ENCODE results near the gene EFNA4.

The EFNA4 gene

GRCh38 chr1:155075535-155075934 is 12.0 kb downstream of the EFNA4 start:
- DNase-seq, result no peak

- DNase-seq, result no peak
Observed at GRCh38 chr1:155076371-155076770, 12.8 kb downstream of the EFNA4 start.

- no peak for DNase-seq
Observed at GRCh38 chr1:155077346-155077745, 13.8 kb downstream of the EFNA4 start.

- DNase-seq, result no peak
Observed at GRCh38 chr1:155077758-155078445, 14.4 kb downstream of the EFNA4 start.

GRCh38 chr1:155078469-155079209 is 15.1 kb downstream of the EFNA4 start, which contains the start of gene EFNA3:
Gene EFNA3, plus strand, starts transcription at chr1:155078837. Its CDS starts 105 bp downstream, at chr1:155078942.
- DNase-seq, result peak; percentile 54 to 79

- DNase-seq, result no peak
Observed at GRCh38 chr1:155079210-155079486, 15.6 kb downstream of the EFNA4 start.

GRCh38 chr1:155079487-155080311 is 16.2 kb downstream of the EFNA4 start:
- peak in 1 of 2 donors; percentile 37 for DNase-seq

GRCh38 chr1:155080312-155081228 is 17.0 kb downstream of the EFNA4 start:
- peak; percentile 20 to 46 for DNase-seq

GRCh38 chr1:155081472-155082300 is 18.1 kb downstream of the EFNA4 start:
- DNase-seq, result peak in 1 of 2 donors; percentile 45

- DNase-seq, result peak in 1 of 2 donors; percentile 33
Observed at GRCh38 chr1:155082301-155083051, 18.9 kb downstream of the EFNA4 start.

GRCh38 chr1:155083052-155083541 is 19.6 kb downstream of the EFNA4 start:
- DNase-seq, result no peak

- peak in 1 of 2 donors; percentile 47 for DNase-seq
Observed at GRCh38 chr1:155083865-155084721, 20.6 kb downstream of the EFNA4 start.

GRCh38 chr1:155084722-155085503 is 21.4 kb downstream of the EFNA4 start:
- DNase-seq, result peak; percentile 90 to 93

- DNase-seq, result peak; percentile 66 to 76
Observed at GRCh38 chr1:155085504-155086127, 22.1 kb downstream of the EFNA4 start.

- peak; percentile 77 to 85 for DNase-seq
Observed at GRCh38 chr1:155086128-155086741, 22.7 kb downstream of the EFNA4 start.

GRCh38 chr1:155086856-155087535 is 23.5 kb downstream of the EFNA4 start:
- no peak for DNase-seq

All from CD4-positive, alpha-beta T cell treated with Interferon alpha-2 for 1 hour (primary cell).